Measurements from ENCODE around the gene CCDC92B.
A peak's percentile ranks its signal among the peaks of the same experiment; 100 is the strongest.

Gene CCDC92B

GRCh38 chr17:2706911-2707510 is 42.4 kb downstream of the CCDC92B start:
- H4K8ac ChIP-seq (ENCODE audit: low read depth, low read length), result no peak overlapping the region
- peaks cover 2% of the 10 kb centered on the region for H3K79me1 ChIP-seq (ENCODE audit: low read length)
- peaks cover 14% of the 10 kb centered on the region for H3K79me2 ChIP-seq (ENCODE audit: control insufficient read depth, insufficient read depth, low read length, poor library complexity)

GRCh38 chr17:2705888-2706795 is 43.3 kb downstream of the CCDC92B start:
- Histone ChIP-seq H2AK5ac (ENCODE audit: low read length) (no peak overlapping the region), H3K4ac (ENCODE audit: low read depth, low read length) (peak overlapping the region; percentile 21), H2BK5ac (ENCODE audit: low read depth, low read length, poor library complexity) (no peak overlapping the region), H3K79me1 (ENCODE audit: low read length) (peaks cover 1% of the 10 kb centered on the region), H3K9ac (ENCODE audit: low read length) (no peak overlapping the region), H3K36me3 (ENCODE audit: control insufficient read depth in 1 of 2, insufficient read depth in 2 of 2, low read length in 2 of 2) (peaks cover 21 to 32% of the 10 kb centered on the region in 2 experiments), H3K27me3 (ENCODE audit: insufficient read depth, low read length) (no peaks in the 10 kb centered on the region), H3K4me3 (ENCODE audit: low read depth, low read length) (no peak overlapping the region), H3K4me1 (ENCODE audit: control insufficient read depth in 1 of 2, insufficient read depth in 2 of 2, low read length in 2 of 2) (peaks cover 15 to 23% of the 10 kb centered on the region in 2 experiments), H3K14ac (ENCODE audit: low read length) (no peak overlapping the region), H2BK12ac (ENCODE audit: low read length) (no peak overlapping the region), H3K9me3 (ENCODE audit: insufficient read depth, low read depth, low read length) (no peaks in the 10 kb centered on the region), H4K12ac (ENCODE audit: low read depth, low read length) (no peak overlapping the region), H3K23ac (ENCODE audit: low read length) (no peak overlapping the region), H2AFZ (ENCODE audit: insufficient read depth, low read length, poor library complexity) (no peak overlapping the region), H3K79me2 (ENCODE audit: control insufficient read depth, insufficient read depth, low read length, poor library complexity) (peaks cover 13% of the 10 kb centered on the region), H3K4me2 (ENCODE audit: low read length) (no peak overlapping the region), H3K27ac (ENCODE audit: low read depth, low read length) (no peak overlapping the region), H2BK120ac (ENCODE audit: insufficient read depth, low read length, poor library complexity) (no peak overlapping the region), H3K18ac (ENCODE audit: low read length) (no peak overlapping the region), H4K8ac (ENCODE audit: low read depth, low read length) (no peak overlapping the region), H4K91ac (ENCODE audit: low read depth, low read length) (no peak overlapping the region)
- no peak for DNase-seq
- no CpG with 5 or more reads among the region's 25 CpGs for WGBS (ENCODE audit: extremely low coverage, insufficient coverage, insufficient read length)

More at GRCh38 chr17:2706911-2707510, 42.4 kb downstream of the CCDC92B start:
- H3K4me2 ChIP-seq (ENCODE audit: low read length), result no peak overlapping the region
- no peak overlapping the region for H2BK5ac ChIP-seq (ENCODE audit: low read depth, low read length, poor library complexity)
- H3K23ac ChIP-seq (ENCODE audit: low read length), result no peak overlapping the region
- WGBS (ENCODE audit: extremely low coverage, insufficient coverage, insufficient read length), result no CpG with 5 or more reads among the region's 21 CpGs
- no peak overlapping the region for H4K91ac ChIP-seq (ENCODE audit: low read depth, low read length)
- H3K4me1 ChIP-seq (ENCODE audit: control insufficient read depth in 1 of 2, insufficient read depth in 2 of 2, low read length in 2 of 2), result peaks cover 16 to 26% of the 10 kb centered on the region in 2 experiments
- H3K9ac ChIP-seq (ENCODE audit: low read length), result no peak overlapping the region
- H2AK5ac ChIP-seq (ENCODE audit: low read length), result no peak overlapping the region
- no peak overlapping the region for H3K4ac ChIP-seq (ENCODE audit: low read depth, low read length)
- no peak overlapping the region for H2BK12ac ChIP-seq (ENCODE audit: low read length)
- no peak overlapping the region for H2BK120ac ChIP-seq (ENCODE audit: insufficient read depth, low read length, poor library complexity)
- H3K36me3 ChIP-seq (ENCODE audit: control insufficient read depth in 1 of 2, insufficient read depth in 2 of 2, low read length in 2 of 2), result peaks cover 13 to 24% of the 10 kb centered on the region in 2 experiments
- no peak overlapping the region for H3K27ac ChIP-seq (ENCODE audit: low read depth, low read length)
- no peak for DNase-seq
- no peak overlapping the region for H3K18ac ChIP-seq (ENCODE audit: low read length)
- no peak overlapping the region for H4K12ac ChIP-seq (ENCODE audit: low read depth, low read length)
- no peaks in the 10 kb centered on the region for H3K9me3 ChIP-seq (ENCODE audit: insufficient read depth, low read depth, low read length)
- no peak overlapping the region for H2AFZ ChIP-seq (ENCODE audit: insufficient read depth, low read length, poor library complexity)
- H3K27me3 ChIP-seq (ENCODE audit: insufficient read depth, low read length), result no peaks in the 10 kb centered on the region
- no peak overlapping the region for H3K14ac ChIP-seq (ENCODE audit: low read length)
- H3K4me3 ChIP-seq (ENCODE audit: low read depth, low read length), result no peak overlapping the region

- Histone ChIP-seq H3K9me3 (ENCODE audit: insufficient read depth, low read depth, low read length) (no peaks in the 10 kb centered on the region), H2BK12ac (ENCODE audit: low read length) (no peak overlapping the region), H2AFZ (ENCODE audit: insufficient read depth, low read length, poor library complexity) (no peak overlapping the region), H3K27ac (ENCODE audit: low read depth, low read length) (no peak overlapping the region), H2BK120ac (ENCODE audit: insufficient read depth, low read length, poor library complexity) (no peak overlapping the region), H4K91ac (ENCODE audit: low read depth, low read length) (no peak overlapping the region), H4K12ac (ENCODE audit: low read depth, low read length) (no peak overlapping the region), H4K8ac (ENCODE audit: low read depth, low read length) (no peak overlapping the region), H3K79me1 (ENCODE audit: low read length) (no peaks in the 10 kb centered on the region), H3K23ac (ENCODE audit: low read length) (no peak overlapping the region), H3K18ac (ENCODE audit: low read length) (no peak overlapping the region), H3K4me2 (ENCODE audit: low read length) (no peak overlapping the region), H3K4me3 (ENCODE audit: low read depth, low read length) (no peak overlapping the region), H3K79me2 (ENCODE audit: control insufficient read depth, insufficient read depth, low read length, poor library complexity) (peaks cover 6% of the 10 kb centered on the region), H3K14ac (ENCODE audit: low read length) (no peak overlapping the region), H2BK5ac (ENCODE audit: low read depth, low read length, poor library complexity) (no peak overlapping the region), H3K4ac (ENCODE audit: low read depth, low read length) (no peak overlapping the region), H3K4me1 (ENCODE audit: control insufficient read depth in 1 of 2, insufficient read depth in 2 of 2, low read length in 2 of 2) (peaks cover 8 to 14% of the 10 kb centered on the region in 2 experiments), H3K9ac (ENCODE audit: low read length) (no peak overlapping the region), H3K36me3 (ENCODE audit: control insufficient read depth in 1 of 2, insufficient read depth in 2 of 2, low read length in 2 of 2) (peaks cover 30 to 41% of the 10 kb centered on the region in 2 experiments), H2AK5ac (ENCODE audit: low read length) (no peak overlapping the region), H3K27me3 (ENCODE audit: insufficient read depth, low read length) (no peaks in the 10 kb centered on the region)
- no peak for DNase-seq
- no CpG with 5 or more reads among the region's 7 CpGs for WGBS (ENCODE audit: extremely low coverage, insufficient coverage, insufficient read length)
Observed at GRCh38 chr17:2705263-2705662, 44.2 kb downstream of the CCDC92B start.

GRCh38 chr17:2704890-2705248 is 44.6 kb downstream of the CCDC92B start:
- H3K14ac ChIP-seq (ENCODE audit: low read length), result no peak overlapping the region
- H3K36me3 ChIP-seq (ENCODE audit: control insufficient read depth in 1 of 2, insufficient read depth in 2 of 2, low read length in 2 of 2), result peaks cover 34 to 45% of the 10 kb centered on the region in 2 experiments
- no peak overlapping the region for H2BK120ac ChIP-seq (ENCODE audit: insufficient read depth, low read length, poor library complexity)
- no peak overlapping the region for H3K9ac ChIP-seq (ENCODE audit: low read length)
- H3K4me2 ChIP-seq (ENCODE audit: low read length), result no peak overlapping the region
- peaks cover 8 to 10% of the 10 kb centered on the region in 2 experiments for H3K4me1 ChIP-seq (ENCODE audit: control insufficient read depth in 1 of 2, insufficient read depth in 2 of 2, low read length in 2 of 2)
- no peaks in the 10 kb centered on the region for H3K79me1 ChIP-seq (ENCODE audit: low read length)
- no peak overlapping the region for H3K18ac ChIP-seq (ENCODE audit: low read length)
- no peaks in the 10 kb centered on the region for H3K27me3 ChIP-seq (ENCODE audit: insufficient read depth, low read length)
- H3K27ac ChIP-seq (ENCODE audit: low read depth, low read length), result no peak overlapping the region
- no peaks in the 10 kb centered on the region for H3K9me3 ChIP-seq (ENCODE audit: insufficient read depth, low read depth, low read length)
- H3K4ac ChIP-seq (ENCODE audit: low read depth, low read length), result no peak overlapping the region
- H2AFZ ChIP-seq (ENCODE audit: insufficient read depth, low read length, poor library complexity), result no peak overlapping the region
- H3K4me3 ChIP-seq (ENCODE audit: low read depth, low read length), result no peak overlapping the region
- no peak overlapping the region for H2BK12ac ChIP-seq (ENCODE audit: low read length)
- H3K23ac ChIP-seq (ENCODE audit: low read length), result no peak overlapping the region
- no peak overlapping the region for H4K12ac ChIP-seq (ENCODE audit: low read depth, low read length)
- H2AK5ac ChIP-seq (ENCODE audit: low read length), result no peak overlapping the region
- no CpG with 5 or more reads among the region's 4 CpGs for WGBS (ENCODE audit: extremely low coverage, insufficient coverage, insufficient read length)
- H3K79me2 ChIP-seq (ENCODE audit: control insufficient read depth, insufficient read depth, low read length, poor library complexity), result peaks cover 6% of the 10 kb centered on the region
- no peak overlapping the region for H4K8ac ChIP-seq (ENCODE audit: low read depth, low read length)
- DNase-seq, result no peak
- H4K91ac ChIP-seq (ENCODE audit: low read depth, low read length), result no peak overlapping the region
- no peak overlapping the region for H2BK5ac ChIP-seq (ENCODE audit: low read depth, low read length, poor library complexity)
